B cell (primary cell): ENCODE data around the gene AKR1A1. TPM values are rescaled to one million over a fixed set of nuclear protein-coding genes. Genes with fewer than 3 reads are reported as not detected.

Experiments used
- ATAC-seq: fragments of 200-7000 bp; cut with Tn5 transposase; one replicate; pipeline ENCODE4 v1.10.0; 2021; ENCODE audit warnings: low read depth, mild to moderate bottlenecking, moderate number of reproducible peaks, moderate library complexity
- CTCF ChIA-PET: fragments of 350-600 bp; sonication (Branson Sonifier 250); formaldehyde crosslinking; loops from one replicate; lab custom pipeline; 2021; ENCODE audit warnings: antibody characterized with exemption, inconsistent platforms; lab: Charles Lee
- POLR2A ChIA-PET: fragments of 350-600 bp; sonication (Branson Sonifier 250); formaldehyde crosslinking; loops from one replicate; lab custom pipeline; 2021; ENCODE audit warnings: antibody characterized with exemption; lab: Charles Lee
- DNase-seq: peaks from one replicate; pipeline ENCODE4 v3.0.0; 2013
- H2AFZ ChIP-seq: 2 replicates; pipeline ENCODE4 v1.6.1; 2012; ENCODE audit warnings: mild to moderate bottlenecking, low read depth, low read length; ENCODE audit not compliant: insufficient read depth, poor library complexity, severe bottlenecking
- H3K27ac ChIP-seq, 2 donors: 1 replicate in 1 of 2; 2 replicates in 1 of 2; pipeline ENCODE4 v1.5.1; 2012 to 2013; ENCODE audit warnings: low read length in 2 of 2, mild to moderate bottlenecking in 2 of 2, moderate library complexity in 1 of 2
- H3K27me3 ChIP-seq, 4 experiments: fragments of 200-600 bp in 1 of 4; sonication (generic) in 1 of 4; replicated peaks in 1 of 4; 1 replicate in 2 of 4; 2 replicates in 2 of 4; pipeline versions ENCODE4 v1.6.1 to v1.7.0; 2013 to 2016; ENCODE audit warnings: low read length in 3 of 4, mild to moderate bottlenecking in 2 of 4, mixed read lengths in 1 of 4, moderate library complexity in 1 of 4; ENCODE audit not compliant: insufficient read depth in 4 of 4, control insufficient read depth in 3 of 4; ENCODE audit errors: control extremely low read depth in 1 of 4
- H3K36me3 ChIP-seq, 2 experiments: replicated peaks in 1 of 2; 1 replicate in 1 of 2; 2 replicates in 1 of 2; pipeline versions ENCODE4 v1.6.1 to v1.7.1; 2013; ENCODE audit warnings: low read length in 1 of 2; ENCODE audit not compliant: insufficient read depth in 2 of 2, control insufficient read depth in 1 of 2; ENCODE audit errors: control extremely low read depth in 1 of 2, extremely low read depth in 1 of 2
- H3K4me1 ChIP-seq, 2 donors: fragments of 200-600 bp in 1 of 2; sonication (generic) in 1 of 2; 1 replicate in 1 of 2; 2 replicates in 1 of 2; pipeline versions ENCODE4 v1.5.1 to v1.6.1; 2013 to 2017; ENCODE audit warnings: low read length in 2 of 2; ENCODE audit not compliant: control insufficient read depth in 2 of 2, insufficient read depth in 2 of 2
- H3K4me2 ChIP-seq: replicated peaks from 2 replicates; pipeline ENCODE3; 2012; ENCODE audit warnings: mild to moderate bottlenecking, low read depth, low read length; ENCODE audit not compliant: poor library complexity, severe bottlenecking
- H3K4me3 ChIP-seq, 5 experiments: fragments of 200-600 bp in 1 of 5; sonication (generic) in 1 of 5; 1 replicate in 3 of 5; 2 replicates in 2 of 5; pipeline versions ENCODE4 v1.5.1 to v1.7.0; 2011 to 2016; ENCODE audit warnings: low read length in 4 of 5, mild to moderate bottlenecking in 4 of 5, low read depth in 2 of 5, control low read depth in 1 of 5, moderate library complexity in 1 of 5; ENCODE audit not compliant: insufficient read depth in 1 of 5; ENCODE audit errors: control extremely low read depth in 1 of 5, extremely low read depth in 1 of 5
- H3K79me2 ChIP-seq: fragments of 200-600 bp; sonication (generic); one replicate; pipeline ENCODE4 v1.6.0; 2016; ENCODE audit warnings: low read length; ENCODE audit not compliant: control insufficient read depth, insufficient read depth
- H3K9ac ChIP-seq: fragments of 200-600 bp; sonication (generic); 2 replicates; pipeline ENCODE4 v1.6.1; 2017; ENCODE audit warnings: mild to moderate bottlenecking, low read length, moderate library complexity
- H3K9me3 ChIP-seq, 3 donors: one replicate each; pipeline versions ENCODE4 v1.6.1 to v1.7.1; 2013; ENCODE audit warnings: low read length in 2 of 3; ENCODE audit not compliant: control insufficient read depth in 2 of 3, insufficient read depth in 1 of 3; ENCODE audit errors: control extremely low read depth in 1 of 3
- H4K20me1 ChIP-seq: 2 replicates; pipeline ENCODE4 v1.6.0; 2012; ENCODE audit warnings: mild to moderate bottlenecking, low read length; ENCODE audit not compliant: insufficient read depth, control insufficient read depth, poor library complexity, severe bottlenecking
- H3K27ac Mint-ChIP-seq: one replicate; pipeline ENCODE4 v1.8.0; 2021; ENCODE audit warnings: mixed read lengths
- H3K27me3 Mint-ChIP-seq: one replicate; pipeline ENCODE4 v1.8.0; 2021; ENCODE audit warnings: mixed read lengths
- H3K4me1 Mint-ChIP-seq: one replicate; pipeline ENCODE4 v1.8.0; 2021; ENCODE audit warnings: mixed read lengths
- H3K4me3 Mint-ChIP-seq: one replicate; pipeline ENCODE4 v1.8.0; 2021; ENCODE audit warnings: mixed read lengths
- H3K9me3 Mint-ChIP-seq: one replicate; pipeline ENCODE4 v1.8.0; 2022; ENCODE audit warnings: mixed read lengths; ENCODE audit not compliant: insufficient read depth
- EZH2 ChIP-seq: IDR thresholded peaks from 2 replicates; pipeline ENCODE4 v1.6.1; 2012; ENCODE audit warnings: borderline replicate concordance, low read depth, mild to moderate bottlenecking, moderate library complexity, low read length; ENCODE audit not compliant: insufficient read depth, poor library complexity, severe bottlenecking
- WGBS: methylation state at CpG from one replicate; pipeline ENCODE4 v1.1.5; 2013; ENCODE audit warnings: missing lambda C conversion rate; ENCODE audit not compliant: insufficient coverage; 5-methylcytosine and 5-hydroxymethylcytosine counted together
- intact Hi-C: fragments of 100-400 bp; cut with micrococcal nuclease; formaldehyde crosslinking; loops from one replicate; pipeline ENCODE4 v1.10.0; 2022
- polyA plus RNA-seq: library from polyadenylated mRNA; depleted of rRNA; stranded (reverse); fragments of >200 nt; gene quantifications from 2 replicates; pipeline ENCODE4 v1.2.3, GENCODE V29; 2012
- total RNA-seq, 2 donors: library from RNA; stranded (reverse); fragments of 120-200 nt in 1 of 2; gene quantifications; 1 replicate in 1 of 2; 2 replicates in 1 of 2; pipeline versions ENCODE4 v1.2.3 to v1.2.4, GENCODE V29; 2013 to 2022
- TF ChIP-seq, protein P1 (sequence below): fragments of 200-600 bp; IDR thresholded peaks from one replicate; pipeline ENCODE4 v1.8.0; 2022; ENCODE audit warnings: antibody characterized with exemption, mild to moderate bottlenecking

AKR1A1 gene
- total and polyA plus RNA-seq, 2 donors (not counting 1 experiment from before 2014, with no cell fraction given) = 145 to 163 TPM

DNA sequence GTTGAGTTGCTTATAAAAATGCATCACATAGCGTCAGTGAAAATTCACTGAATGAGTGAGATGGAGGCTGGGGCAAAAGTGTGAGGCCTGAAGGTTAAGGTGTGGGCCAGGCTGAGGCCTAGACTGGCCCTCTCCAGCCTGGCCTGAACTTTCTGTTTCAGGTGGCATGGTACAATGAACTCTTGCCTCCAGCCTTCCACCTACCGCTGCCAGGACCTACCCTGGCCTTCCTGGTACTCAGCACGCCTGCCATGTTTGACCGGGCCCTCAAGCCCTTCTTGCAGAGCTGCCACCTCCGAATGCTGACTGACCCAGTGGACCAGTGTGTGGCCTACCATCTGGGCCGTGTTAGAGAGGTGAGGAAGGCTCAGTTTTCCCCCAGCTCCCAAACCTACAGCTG lies 43.4 kb upstream of the AKR1A1 start:
- WGBS = 100% methylated on average over 6 of the region's 6 CpGs
- H3K27ac Mint-ChIP-seq = no peak overlapping the region

DNA sequence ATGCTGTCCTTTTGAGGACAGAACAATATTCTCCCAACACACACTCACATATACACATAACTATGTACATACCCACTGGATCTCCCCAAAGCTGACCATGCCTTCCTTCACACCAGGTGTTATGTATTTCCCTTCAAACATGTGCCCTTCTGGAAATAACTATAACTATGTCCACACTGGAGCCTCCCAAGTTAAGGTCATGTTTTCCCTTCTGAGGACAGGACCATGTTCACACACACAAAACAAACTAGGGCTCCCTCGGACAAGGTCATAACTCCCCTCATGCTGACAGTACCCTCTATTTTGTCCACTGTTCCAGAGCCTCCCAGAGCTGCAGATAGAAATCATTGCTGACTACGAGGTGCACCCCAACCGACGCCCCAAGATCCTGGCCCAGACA lies 42.7 kb upstream of the AKR1A1 start:
- Histone ChIP-seq H3K79me2 (peaks cover 10% of the 10 kb centered on the region), H3K4me1 (no peaks in the 10 kb centered on the region), H3K36me3 (peaks cover 2 to 53% of the 10 kb centered on the region in 2 experiments), H3K9me3 (no peaks in the 10 kb centered on the region), H3K4me3 (no peak overlapping the region), H3K27ac (no peak overlapping the region), H3K9ac (no peak overlapping the region), H2AFZ (no peak overlapping the region), H3K27me3 (no peaks in the 10 kb centered on the region), H3K4me2 (no peak overlapping the region), H4K20me1 (peaks cover 6% of the 10 kb centered on the region)
- DNase-seq (no peak), ATAC-seq (no peak)
- Mint-ChIP-seq H3K9me3 (no peaks in the 10 kb centered on the region), H3K27me3 (no peaks in the 10 kb centered on the region), H3K4me3 (no peak overlapping the region), H3K4me1 (peaks cover 2% of the 10 kb centered on the region), H3K27ac (peak overlapping the region; percentile 69)
- ChIA-PET POLR2A (interaction anchor here (0.5 kb wide), 1 partner anchor 16 kb away, joined by 5 read pairs; no protein-coding TSS in a partner anchor), CTCF (interaction anchor here (1.6 to 8.7 kb wide), 2 partner anchors 10 to 62 kb away, joined by 8 to 351 read pairs; no protein-coding TSS in a partner anchor)
- 97% methylated on average over 3 of the region's 4 CpGs for WGBS
- intact Hi-C loops = no loop called here
- TF ChIP-seq EZH2 = no peak
- TF ChIP-seq, protein P1, sequence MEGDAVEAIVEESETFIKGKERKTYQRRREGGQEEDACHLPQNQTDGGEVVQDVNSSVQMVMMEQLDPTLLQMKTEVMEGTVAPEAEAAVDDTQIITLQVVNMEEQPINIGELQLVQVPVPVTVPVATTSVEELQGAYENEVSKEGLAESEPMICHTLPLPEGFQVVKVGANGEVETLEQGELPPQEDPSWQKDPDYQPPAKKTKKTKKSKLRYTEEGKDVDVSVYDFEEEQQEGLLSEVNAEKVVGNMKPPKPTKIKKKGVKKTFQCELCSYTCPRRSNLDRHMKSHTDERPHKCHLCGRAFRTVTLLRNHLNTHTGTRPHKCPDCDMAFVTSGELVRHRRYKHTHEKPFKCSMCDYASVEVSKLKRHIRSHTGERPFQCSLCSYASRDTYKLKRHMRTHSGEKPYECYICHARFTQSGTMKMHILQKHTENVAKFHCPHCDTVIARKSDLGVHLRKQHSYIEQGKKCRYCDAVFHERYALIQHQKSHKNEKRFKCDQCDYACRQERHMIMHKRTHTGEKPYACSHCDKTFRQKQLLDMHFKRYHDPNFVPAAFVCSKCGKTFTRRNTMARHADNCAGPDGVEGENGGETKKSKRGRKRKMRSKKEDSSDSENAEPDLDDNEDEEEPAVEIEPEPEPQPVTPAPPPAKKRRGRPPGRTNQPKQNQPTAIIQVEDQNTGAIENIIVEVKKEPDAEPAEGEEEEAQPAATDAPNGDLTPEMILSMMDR = no peak

More for the DNA sequence above, 43.4 kb upstream of the AKR1A1 start:
- Histone ChIP-seq H3K4me2 (no peak overlapping the region), H3K27ac (no peak overlapping the region), H3K36me3 (peaks cover 2 to 46% of the 10 kb centered on the region in 2 experiments), H4K20me1 (peaks cover under 1% of the 10 kb centered on the region), H3K9me3 (no peaks in the 10 kb centered on the region), H3K4me3 (no peak overlapping the region), H2AFZ (no peak overlapping the region), H3K27me3 (no peaks in the 10 kb centered on the region), H3K9ac (no peak overlapping the region), H3K79me2 (peaks cover 6% of the 10 kb centered on the region), H3K4me1 (no peaks in the 10 kb centered on the region)
- no peaks in the 10 kb centered on the region for H3K27me3 Mint-ChIP-seq
- ATAC-seq (no peak), DNase-seq (no peak)
- no peak overlapping the region for H3K4me3 Mint-ChIP-seq
- no peak for TF ChIP-seq EZH2
- TF ChIP-seq, protein P1 = no peak
- POLR2A ChIA-PET = interaction anchor here (0.5 kb wide), 1 partner anchor 15 kb away, joined by 5 read pairs; no protein-coding TSS in a partner anchor
- no peaks in the 10 kb centered on the region for H3K9me3 Mint-ChIP-seq
- H3K4me1 Mint-ChIP-seq = no peaks in the 10 kb centered on the region
- intact Hi-C loops = no loop called here
- CTCF ChIA-PET = interaction anchor here (1.6 to 8.7 kb wide), 2 partner anchors 10 to 62 kb away, joined by 8 to 351 read pairs; no protein-coding TSS in a partner anchor
